IPS DF 19.7 (cell line): ENCODE data around the gene CCDC81.
"Not testable (repeated sequence)": the region's sequence is repeated elsewhere in the genome, so short reads cannot be mapped to it uniquely, and the experiment has no call there.

ENCODE experiments used
- DNase-seq: peaks from one replicate; pipeline ENCODE4 v3.0.0-alpha.2; 2013; ENCODE audit warnings: low read depth, low spot score

CCDC81 gene

GRCh38 chr11:86386746-86387145 is 12.1 kb downstream of the CCDC81 start:
- DNase-seq = no peak

- no peak for DNase-seq
Measured at GRCh38 chr11:86388198-86388597, 13.5 kb downstream of the CCDC81 start.

GRCh38 chr11:86390487-86390886 is 15.8 kb downstream of the CCDC81 start:
- no peak for DNase-seq

GRCh38 chr11:86395061-86395551 is 20.4 kb downstream of the CCDC81 start:
- DNase-seq = no peak

GRCh38 chr11:86396396-86396795 is 21.7 kb downstream of the CCDC81 start:
- no peak for DNase-seq

- no peak for DNase-seq
Measured at GRCh38 chr11:86397351-86397750, 22.7 kb downstream of the CCDC81 start.

GRCh38 chr11:86398106-86398505 is 23.4 kb downstream of the CCDC81 start:
- no peak for DNase-seq

GRCh38 chr11:86403458-86403857 is 28.8 kb downstream of the CCDC81 start:
- no peak for DNase-seq

- DNase-seq = no peak
Measured at GRCh38 chr11:86408845-86409244, 34.2 kb downstream of the CCDC81 start.

- DNase-seq = no peak
Measured at GRCh38 chr11:86414032-86414431, 39.3 kb downstream of the CCDC81 start.

- DNase-seq = no peak
Measured at GRCh38 chr11:86415026-86415425, 40.3 kb downstream of the CCDC81 start.

- DNase-seq = no peak
Measured at GRCh38 chr11:86416494-86416893, 41.8 kb downstream of the CCDC81 start.

- not testable (repeated sequence) for DNase-seq
Measured at GRCh38 chr11:86416951-86417350, 42.3 kb downstream of the CCDC81 start.

GRCh38 chr11:86418106-86418505 is 43.4 kb downstream of the CCDC81 start:
- no peak for DNase-seq

GRCh38 chr11:86418513-86418912 is 43.8 kb downstream of the CCDC81 start:
- no peak for DNase-seq

GRCh38 chr11:86418917-86419316 is 44.2 kb downstream of the CCDC81 start:
- no peak for DNase-seq

- no peak for DNase-seq
Measured at GRCh38 chr11:86421946-86422345, 47.3 kb downstream of the CCDC81 start.

GRCh38 chr11:86422371-86422770 is 47.7 kb downstream of the CCDC81 start:
- no peak for DNase-seq

- DNase-seq = not testable (repeated sequence)
Measured at GRCh38 chr11:86423488-86423887, 48.8 kb downstream of the CCDC81 start.

GRCh38 chr11:86427441-86427840 is 52.8 kb downstream of the CCDC81 start:
- no peak for DNase-seq

GRCh38 chr11:86431258-86431657 is 56.6 kb downstream of the CCDC81 start:
- no peak for DNase-seq

GRCh38 chr11:86433361-86434095 is 58.8 kb downstream of the CCDC81 start:
- not testable (repeated sequence) for DNase-seq

GRCh38 chr11:86435711-86436110 is 61.0 kb downstream of the CCDC81 start:
- DNase-seq = no peak

- no peak for DNase-seq
Measured at GRCh38 chr11:86438685-86439084, 64.0 kb downstream of the CCDC81 start.
